ENCODE data around the gene PAQR8. TPM values are rescaled to one million over a fixed set of nuclear protein-coding genes. Genes with fewer than 3 reads are reported as not detected.

PAQR8 gene
- total and polyA plus RNA-seq, 5 donors from 2014 or later, result 5.4 to 18.5 (median 13.2) TPM

DNA sequence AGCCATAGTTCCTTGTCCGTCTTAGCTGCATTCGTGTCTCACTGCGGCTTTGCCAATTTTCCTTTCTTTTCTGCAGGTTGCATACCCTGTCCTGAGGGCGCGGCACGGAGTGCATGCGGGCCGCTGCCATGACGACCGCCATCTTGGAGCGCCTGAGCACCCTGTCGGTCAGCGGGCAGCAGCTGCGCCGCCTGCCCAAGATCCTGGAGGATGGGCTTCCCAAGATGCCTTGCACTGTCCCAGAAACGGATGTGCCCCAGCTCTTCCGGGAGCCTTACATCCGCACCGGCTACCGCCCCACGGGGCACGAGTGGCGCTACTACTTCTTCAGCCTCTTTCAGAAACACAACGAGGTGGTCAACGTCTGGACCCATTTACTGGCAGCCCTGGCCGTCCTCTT is 41.1 kb downstream of the PAQR8 start:
- peaks cover 14 to 42% (median 27%) of the 10 kb centered on the region in 4 donors for H3K4me1 Mint-ChIP-seq
- ATAC-seq (ENCODE audit: low read depth in 2 of 2) (no peak), DNase-seq (no peak)
- H3K36me3 Mint-ChIP-seq, result peaks cover 28% of the 10 kb centered on the region
- no peaks in the 10 kb centered on the region for H3K27me3 Mint-ChIP-seq
- Histone ChIP-seq H3K4me1 (ENCODE audit: control insufficient read depth, insufficient read depth, low read length, poor library complexity, severe bottlenecking) (peaks cover 24% of the 10 kb centered on the region), H3K27ac (ENCODE audit: insufficient read depth, low read length, poor library complexity, severe bottlenecking) (no peak overlapping the region), H3K36me3 (ENCODE audit: control insufficient read depth, insufficient read depth, low read length) (peaks cover 20% of the 10 kb centered on the region), H3K27me3 (ENCODE audit: control insufficient read depth, insufficient read depth, low read length) (no peaks in the 10 kb centered on the region), H3K9me3 (ENCODE audit: control insufficient read depth in 2 of 2, low read length in 2 of 2) (no peaks in the 10 kb centered on the region), H3K4me3 (ENCODE audit: low read depth, low read length) (no peak overlapping the region)
- H3K9me3 Mint-ChIP-seq, result no peaks in the 10 kb centered on the region
- H3K4me3 Mint-ChIP-seq, result no peak overlapping the region
- H3K27ac Mint-ChIP-seq, result peak overlapping the region in 2 of 3 donors; percentile 46 to 54

DNA sequence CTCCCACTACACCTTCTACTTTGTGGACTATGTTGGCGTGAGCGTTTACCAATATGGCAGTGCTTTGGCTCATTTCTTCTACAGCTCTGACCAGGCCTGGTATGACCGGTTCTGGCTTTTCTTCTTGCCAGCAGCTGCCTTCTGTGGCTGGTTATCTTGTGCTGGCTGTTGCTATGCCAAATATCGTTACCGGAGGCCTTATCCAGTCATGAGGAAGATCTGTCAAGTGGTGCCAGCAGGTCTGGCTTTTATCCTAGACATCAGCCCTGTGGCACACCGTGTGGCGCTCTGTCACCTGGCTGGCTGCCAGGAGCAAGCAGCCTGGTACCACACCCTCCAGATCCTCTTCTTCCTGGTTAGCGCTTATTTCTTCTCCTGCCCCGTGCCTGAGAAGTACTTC is 41.7 kb downstream of the PAQR8 start:
- Mint-ChIP-seq H3K36me3 (peaks cover 28% of the 10 kb centered on the region), H3K27ac (peak overlapping the region; percentile 27 to 94 (median 54)), H3K4me1 (peaks cover 14 to 36% (median 24%) of the 10 kb centered on the region in 4 donors), H3K4me3 (no peak overlapping the region), H3K9me3 (peaks cover 0 to under 1% (median 0%) of the 10 kb centered on the region in 7 donors), H3K27me3 (no peaks in the 10 kb centered on the region)
- H3K4me3 ChIP-seq (ENCODE audit: low read depth, low read length), result no peak overlapping the region
- ATAC-seq (ENCODE audit: low read depth in 2 of 2), result no peak
- H3K9me3 ChIP-seq (ENCODE audit: control insufficient read depth in 2 of 2, low read length in 2 of 2), result no peaks in the 10 kb centered on the region
- no peak overlapping the region for H3K27ac ChIP-seq (ENCODE audit: insufficient read depth, low read length, poor library complexity, severe bottlenecking)
- peaks cover 20% of the 10 kb centered on the region for H3K4me1 ChIP-seq (ENCODE audit: control insufficient read depth, insufficient read depth, low read length, poor library complexity, severe bottlenecking)
- DNase-seq, result no peak
- H3K36me3 ChIP-seq (ENCODE audit: control insufficient read depth, insufficient read depth, low read length), result peaks cover 20% of the 10 kb centered on the region
- H3K27me3 ChIP-seq (ENCODE audit: control insufficient read depth, insufficient read depth, low read length), result no peaks in the 10 kb centered on the region

DNA sequence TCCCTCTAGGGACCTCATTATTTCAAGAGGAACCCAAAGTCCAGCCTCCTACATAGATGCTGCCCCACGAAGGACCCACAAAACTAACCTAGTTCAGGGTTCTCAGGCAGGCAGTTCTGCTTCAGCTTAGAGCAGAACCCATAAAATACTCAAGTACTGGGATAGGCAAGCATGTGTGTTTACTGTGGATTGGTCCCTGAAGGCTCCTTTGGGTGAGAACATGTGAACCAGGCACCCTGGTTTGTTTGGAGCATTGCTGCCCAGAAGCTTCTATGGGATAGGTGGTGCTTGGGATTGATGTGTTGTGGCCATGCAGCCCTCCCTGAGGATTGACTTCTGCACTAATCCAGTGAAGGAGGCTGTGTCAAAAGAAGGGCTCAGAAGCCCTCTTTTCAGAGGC is 43.3 kb downstream of the PAQR8 start:
- Mint-ChIP-seq H3K27ac (peak overlapping the region in 1 of 3 donors; percentile 64), H3K4me3 (no peak overlapping the region), H3K36me3 (peaks cover 28% of the 10 kb centered on the region), H3K9me3 (peaks cover 0 to 2% (median 0%) of the 10 kb centered on the region in 7 donors), H3K4me1 (peaks cover 10 to 20% (median 11%) of the 10 kb centered on the region in 4 donors), H3K27me3 (no peaks in the 10 kb centered on the region)
- H3K36me3 ChIP-seq (ENCODE audit: control insufficient read depth, insufficient read depth, low read length), result peaks cover 20% of the 10 kb centered on the region
- H3K27ac ChIP-seq (ENCODE audit: insufficient read depth, low read length, poor library complexity, severe bottlenecking), result no peak overlapping the region
- ATAC-seq (ENCODE audit: low read depth in 2 of 2) (no peak), DNase-seq (no peak)
- H3K27me3 ChIP-seq (ENCODE audit: control insufficient read depth, insufficient read depth, low read length), result no peaks in the 10 kb centered on the region
- peaks cover 4% of the 10 kb centered on the region for H3K4me1 ChIP-seq (ENCODE audit: control insufficient read depth, insufficient read depth, low read length, poor library complexity, severe bottlenecking)
- no peaks in the 10 kb centered on the region for H3K9me3 ChIP-seq (ENCODE audit: control insufficient read depth in 2 of 2, low read length in 2 of 2)
- no peak overlapping the region for H3K4me3 ChIP-seq (ENCODE audit: low read depth, low read length)

DNA sequence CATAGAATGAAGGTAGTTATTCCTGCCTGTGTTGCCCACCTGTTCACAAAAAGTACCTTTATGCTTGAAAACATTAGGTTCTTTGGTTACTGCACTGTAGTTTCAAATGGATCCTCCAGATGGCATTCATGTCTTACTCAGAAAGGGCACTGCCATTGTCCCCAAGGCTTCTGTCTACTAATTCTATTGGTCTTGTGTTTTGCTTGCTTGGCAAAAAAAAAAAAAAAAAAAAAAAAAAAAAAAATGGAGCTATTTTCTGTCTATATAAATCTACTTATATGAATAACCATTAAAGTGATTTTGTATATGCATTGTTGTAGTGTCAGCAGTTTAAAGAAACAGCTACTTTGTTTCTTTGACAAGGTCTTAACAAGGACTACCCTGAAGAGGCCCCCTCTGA is 45.5 kb downstream of the PAQR8 start:
- Mint-ChIP-seq H3K27ac (peak overlapping the region in 1 of 3 donors; percentile 13), H3K4me1 (peaks cover 3 to 10% (median 8%) of the 10 kb centered on the region in 4 donors), H3K36me3 (peaks cover 28% of the 10 kb centered on the region)

DNA sequence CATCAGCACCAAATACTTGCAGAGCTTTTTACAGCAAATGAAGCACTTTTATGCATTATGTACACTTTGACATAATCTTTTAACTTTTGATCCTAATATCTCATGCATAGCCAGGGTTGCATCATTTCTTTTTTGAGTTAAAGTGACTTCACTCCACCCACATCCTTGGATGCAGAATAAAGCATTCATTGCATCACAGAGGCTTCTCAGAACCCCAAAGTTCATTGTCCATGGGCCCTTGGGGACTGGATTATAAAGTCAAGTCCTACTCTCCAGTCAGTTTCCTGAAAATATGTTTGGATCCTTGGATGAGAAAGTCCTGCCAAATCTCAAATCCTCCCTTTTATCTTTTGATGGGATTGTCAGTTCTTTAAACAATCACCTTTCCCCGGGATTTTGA is 47.5 kb downstream of the PAQR8 start:
- no peaks in the 10 kb centered on the region for H3K4me1 ChIP-seq (ENCODE audit: control insufficient read depth, insufficient read depth, low read length, poor library complexity, severe bottlenecking)
- no peaks in the 10 kb centered on the region for H3K9me3 ChIP-seq (ENCODE audit: control insufficient read depth in 2 of 2, low read length in 2 of 2)
- Mint-ChIP-seq H3K9me3 (peaks cover 0 to 2% (median 0%) of the 10 kb centered on the region in 7 donors), H3K4me3 (no peak overlapping the region), H3K27me3 (no peaks in the 10 kb centered on the region), H3K36me3 (peaks cover 12% of the 10 kb centered on the region), H3K27ac (peak overlapping the region in 1 of 3 donors; percentile 57), H3K4me1 (peaks cover 4 to 10% (median 7%) of the 10 kb centered on the region in 4 donors)
- H3K36me3 ChIP-seq (ENCODE audit: control insufficient read depth, insufficient read depth, low read length), result peaks cover 6% of the 10 kb centered on the region
- DNase-seq (no peak), ATAC-seq (ENCODE audit: low read depth in 2 of 2) (no peak)
- H3K27ac ChIP-seq (ENCODE audit: insufficient read depth, low read length, poor library complexity, severe bottlenecking), result no peak overlapping the region
- no peaks in the 10 kb centered on the region for H3K27me3 ChIP-seq (ENCODE audit: control insufficient read depth, insufficient read depth, low read length)
- H3K4me3 ChIP-seq (ENCODE audit: low read depth, low read length), result no peak overlapping the region

More for the DNA sequence above, 45.5 kb downstream of the PAQR8 start:
- H3K4me3 ChIP-seq (ENCODE audit: low read depth, low read length), result no peak overlapping the region
- H3K9me3 ChIP-seq (ENCODE audit: control insufficient read depth in 2 of 2, low read length in 2 of 2), result no peaks in the 10 kb centered on the region
- H3K36me3 ChIP-seq (ENCODE audit: control insufficient read depth, insufficient read depth, low read length), result peaks cover 20% of the 10 kb centered on the region
- no peak overlapping the region for H3K27ac ChIP-seq (ENCODE audit: insufficient read depth, low read length, poor library complexity, severe bottlenecking)
- peak; percentile 45 to 56 for ATAC-seq (ENCODE audit: low read depth in 2 of 2)
- H3K9me3 Mint-ChIP-seq, result peaks cover 0 to 2% (median 0%) of the 10 kb centered on the region in 7 donors
- DNase-seq, result peak in 2 of 3 donors; percentile 47 to 60
- H3K4me3 Mint-ChIP-seq, result no peak overlapping the region
- H3K4me1 ChIP-seq (ENCODE audit: control insufficient read depth, insufficient read depth, low read length, poor library complexity, severe bottlenecking), result no peaks in the 10 kb centered on the region
- H3K27me3 ChIP-seq (ENCODE audit: control insufficient read depth, insufficient read depth, low read length), result no peaks in the 10 kb centered on the region
- no peaks in the 10 kb centered on the region for H3K27me3 Mint-ChIP-seq

DNA sequence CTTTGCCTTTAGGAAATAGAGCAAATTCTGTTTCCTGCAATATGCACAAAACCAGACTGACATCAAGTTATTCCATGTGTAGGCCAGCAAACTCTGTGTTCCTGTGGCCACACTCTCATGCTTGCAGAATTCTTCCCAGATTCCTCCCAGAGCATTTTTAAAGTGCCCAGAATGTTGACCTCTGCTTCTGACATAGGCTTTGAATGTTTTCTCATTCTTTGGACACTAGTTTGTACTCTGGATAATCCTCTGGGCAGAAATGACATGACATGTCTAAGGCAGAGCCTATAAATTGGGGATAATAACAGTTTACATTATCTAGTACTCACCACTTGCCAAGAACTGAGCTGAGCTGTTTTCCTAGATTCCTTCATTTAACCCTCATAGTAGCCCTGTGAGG is 49.0 kb downstream of the PAQR8 start:
- peaks cover 4 to 10% (median 7%) of the 10 kb centered on the region in 4 donors for H3K4me1 Mint-ChIP-seq
- Histone ChIP-seq H3K9me3 (ENCODE audit: control insufficient read depth in 2 of 2, low read length in 2 of 2) (no peaks in the 10 kb centered on the region), H3K27me3 (ENCODE audit: control insufficient read depth, insufficient read depth, low read length) (no peaks in the 10 kb centered on the region), H3K4me3 (ENCODE audit: low read depth, low read length) (no peak overlapping the region), H3K36me3 (ENCODE audit: control insufficient read depth, insufficient read depth, low read length) (no peaks in the 10 kb centered on the region), H3K27ac (ENCODE audit: insufficient read depth, low read length, poor library complexity, severe bottlenecking) (no peak overlapping the region), H3K4me1 (ENCODE audit: control insufficient read depth, insufficient read depth, low read length, poor library complexity, severe bottlenecking) (no peaks in the 10 kb centered on the region)
- peaks cover 0 to 2% (median 0%) of the 10 kb centered on the region in 7 donors for H3K9me3 Mint-ChIP-seq
- ATAC-seq (ENCODE audit: low read depth in 2 of 2) (no peak), DNase-seq (no peak)
- peaks cover 9% of the 10 kb centered on the region for H3K27me3 Mint-ChIP-seq
- H3K27ac Mint-ChIP-seq, result no peak overlapping the region
- H3K36me3 Mint-ChIP-seq, result peaks cover 3% of the 10 kb centered on the region
- no peak overlapping the region for H3K4me3 Mint-ChIP-seq

DNA sequence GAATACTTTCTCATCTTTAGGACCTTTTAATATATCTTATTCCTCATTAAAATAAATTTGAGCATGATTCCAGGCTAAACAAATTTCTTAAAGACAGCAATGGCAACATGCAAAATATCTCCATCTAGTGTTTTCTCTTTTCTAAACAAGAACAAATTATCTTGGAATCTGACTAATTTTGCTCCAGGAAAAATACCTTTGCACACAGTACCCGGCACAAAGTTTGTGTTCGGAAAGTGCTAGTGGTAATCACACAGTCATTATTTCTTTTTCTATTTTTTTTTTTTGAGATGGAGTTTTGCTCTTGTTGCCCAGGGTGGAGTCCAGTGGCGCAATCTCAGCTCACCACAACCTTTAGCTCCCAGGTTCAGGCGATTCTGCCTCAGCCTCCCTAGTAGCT is 50.0 kb downstream of the PAQR8 start:
- H3K4me1 Mint-ChIP-seq, result peaks cover 4 to 14% (median 11%) of the 10 kb centered on the region in 4 donors

DNA sequence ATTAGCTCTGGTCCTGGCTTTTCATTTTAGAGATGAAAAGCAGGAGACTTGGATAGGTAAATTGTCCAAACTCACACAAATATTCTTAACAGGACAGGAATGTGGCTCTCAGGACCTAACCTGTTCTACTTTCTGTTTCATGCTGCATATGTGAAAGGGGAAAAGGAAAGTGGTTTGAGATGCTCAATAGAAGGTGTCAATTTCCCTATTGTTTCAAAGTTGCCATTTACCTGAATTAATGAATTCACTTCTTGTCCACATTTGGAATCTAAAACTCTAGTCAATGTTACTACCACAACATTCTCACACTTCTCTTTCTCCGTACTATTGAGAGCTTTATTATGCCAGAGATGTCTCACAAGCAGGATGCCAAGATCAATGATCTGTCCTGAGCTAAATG is 53.4 kb downstream of the PAQR8 start:
- Histone ChIP-seq H3K27me3 (ENCODE audit: control insufficient read depth, insufficient read depth, low read length) (no peaks in the 10 kb centered on the region), H3K4me1 (ENCODE audit: control insufficient read depth, insufficient read depth, low read length, poor library complexity, severe bottlenecking) (peaks cover under 1% of the 10 kb centered on the region), H3K9me3 (ENCODE audit: control insufficient read depth in 2 of 2, low read length in 2 of 2) (no peaks in the 10 kb centered on the region), H3K4me3 (ENCODE audit: low read depth, low read length) (no peak overlapping the region), H3K36me3 (ENCODE audit: control insufficient read depth, insufficient read depth, low read length) (no peaks in the 10 kb centered on the region), H3K27ac (ENCODE audit: insufficient read depth, low read length, poor library complexity, severe bottlenecking) (no peak overlapping the region)
- Mint-ChIP-seq H3K4me3 (peak overlapping the region in 1 of 4 donors; percentile 58), H3K27me3 (peaks cover 15% of the 10 kb centered on the region), H3K4me1 (peaks cover 4 to 19% (median 9%) of the 10 kb centered on the region in 4 donors), H3K36me3 (no peaks in the 10 kb centered on the region), H3K9me3 (peaks cover 0 to 2% (median 0%) of the 10 kb centered on the region in 7 donors), H3K27ac (no peak overlapping the region)
- no peak for ATAC-seq (ENCODE audit: low read depth in 2 of 2)
- DNase-seq, result no peak

More for the DNA sequence above, 50.0 kb downstream of the PAQR8 start:
- Mint-ChIP-seq H3K27ac (no peak overlapping the region), H3K36me3 (no peaks in the 10 kb centered on the region), H3K9me3 (peaks cover 0 to 2% (median 0%) of the 10 kb centered on the region in 7 donors), H3K27me3 (peaks cover 15% of the 10 kb centered on the region), H3K4me3 (no peak overlapping the region)
- no peak for ATAC-seq (ENCODE audit: low read depth in 2 of 2)
- H3K27ac ChIP-seq (ENCODE audit: insufficient read depth, low read length, poor library complexity, severe bottlenecking), result no peak overlapping the region
- H3K27me3 ChIP-seq (ENCODE audit: control insufficient read depth, insufficient read depth, low read length), result no peaks in the 10 kb centered on the region
- no peaks in the 10 kb centered on the region for H3K4me1 ChIP-seq (ENCODE audit: control insufficient read depth, insufficient read depth, low read length, poor library complexity, severe bottlenecking)
- DNase-seq, result no peak
- H3K9me3 ChIP-seq (ENCODE audit: control insufficient read depth in 2 of 2, low read length in 2 of 2), result no peaks in the 10 kb centered on the region
- no peak overlapping the region for H3K4me3 ChIP-seq (ENCODE audit: low read depth, low read length)
- no peaks in the 10 kb centered on the region for H3K36me3 ChIP-seq (ENCODE audit: control insufficient read depth, insufficient read depth, low read length)
